ENCODE data around the gene ZBTB2. TPM values are rescaled to one million over a fixed set of nuclear protein-coding genes. Genes with fewer than 3 reads are reported as not detected.

The ZBTB2 gene
- total RNA-seq, 1 experiment from 2014 or later, result 14.3 TPM

DNA sequence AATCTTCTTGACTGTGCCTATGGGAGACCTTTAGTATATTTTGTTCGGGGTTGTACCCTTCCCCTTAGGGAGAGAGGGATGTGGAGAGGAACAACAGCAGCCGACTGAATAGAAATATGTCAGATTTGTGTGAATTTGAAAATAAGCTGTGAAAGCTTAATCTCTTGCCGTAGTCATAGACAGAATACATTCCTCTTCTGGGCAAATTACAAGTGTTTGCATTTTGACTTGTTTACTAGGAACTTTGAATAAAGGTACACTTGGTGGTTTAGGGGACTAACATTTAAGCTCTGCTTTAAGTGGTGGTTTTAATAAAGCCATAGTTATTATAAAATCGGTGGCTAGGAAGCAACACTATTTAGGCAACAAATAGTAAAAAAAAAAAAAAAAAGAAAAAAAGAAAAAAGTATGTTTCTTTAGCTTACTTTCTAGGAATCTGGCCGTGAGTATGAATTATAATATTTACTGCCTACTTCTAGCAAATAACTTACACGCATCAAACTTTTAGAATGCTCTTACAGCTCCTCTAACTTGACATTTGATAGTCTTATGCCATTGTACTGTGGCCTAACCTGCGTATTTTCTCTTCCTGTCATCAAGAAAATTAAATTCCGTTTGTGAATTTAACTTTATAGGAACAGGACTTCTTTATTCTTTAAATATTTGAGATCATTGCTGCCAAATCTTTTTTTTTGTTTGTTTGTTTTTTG, 65.1 kb downstream of the ZBTB2 start (continued):
- TF ChIP-seq AFF4 (CRISPR knock-in tag; IDR thresholded peaks at IDR 0.05; ENCODE audit: borderline replicate concordance) (no peak), KAT7 (CRISPR knock-in tag; IDR thresholded peaks at IDR 0.05; ENCODE audit: borderline replicate concordance) (no peak), HMGXB4 (CRISPR knock-in tag; IDR thresholded peaks at IDR 0.05) (no peak), MYBL2 (CRISPR knock-in tag; IDR thresholded peaks at IDR 0.05) (no peak), ZNF121 (CRISPR knock-in tag; IDR thresholded peaks at IDR 0.05) (no peak), PRRX2 (CRISPR knock-in tag; IDR thresholded peaks at IDR 0.05) (no peak), TP53 (CRISPR knock-in tag; IDR thresholded peaks at IDR 0.05) (no peak)
- TF ChIP-seq, protein P1, sequence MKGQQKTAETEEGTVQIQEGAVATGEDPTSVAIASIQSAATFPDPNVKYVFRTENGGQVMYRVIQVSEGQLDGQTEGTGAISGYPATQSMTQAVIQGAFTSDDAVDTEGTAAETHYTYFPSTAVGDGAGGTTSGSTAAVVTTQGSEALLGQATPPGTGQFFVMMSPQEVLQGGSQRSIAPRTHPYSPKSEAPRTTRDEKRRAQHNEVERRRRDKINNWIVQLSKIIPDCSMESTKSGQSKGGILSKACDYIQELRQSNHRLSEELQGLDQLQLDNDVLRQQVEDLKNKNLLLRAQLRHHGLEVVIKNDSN (CRISPR knock-in tag; IDR thresholded peaks at IDR 0.05), result no peak
- TF ChIP-seq, protein P2, sequence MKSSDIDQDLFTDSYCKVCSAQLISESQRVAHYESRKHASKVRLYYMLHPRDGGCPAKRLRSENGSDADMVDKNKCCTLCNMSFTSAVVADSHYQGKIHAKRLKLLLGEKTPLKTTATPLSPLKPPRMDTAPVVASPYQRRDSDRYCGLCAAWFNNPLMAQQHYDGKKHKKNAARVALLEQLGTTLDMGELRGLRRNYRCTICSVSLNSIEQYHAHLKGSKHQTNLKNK (CRISPR knock-in tag; IDR thresholded peaks at IDR 0.05), result no peak

DNA sequence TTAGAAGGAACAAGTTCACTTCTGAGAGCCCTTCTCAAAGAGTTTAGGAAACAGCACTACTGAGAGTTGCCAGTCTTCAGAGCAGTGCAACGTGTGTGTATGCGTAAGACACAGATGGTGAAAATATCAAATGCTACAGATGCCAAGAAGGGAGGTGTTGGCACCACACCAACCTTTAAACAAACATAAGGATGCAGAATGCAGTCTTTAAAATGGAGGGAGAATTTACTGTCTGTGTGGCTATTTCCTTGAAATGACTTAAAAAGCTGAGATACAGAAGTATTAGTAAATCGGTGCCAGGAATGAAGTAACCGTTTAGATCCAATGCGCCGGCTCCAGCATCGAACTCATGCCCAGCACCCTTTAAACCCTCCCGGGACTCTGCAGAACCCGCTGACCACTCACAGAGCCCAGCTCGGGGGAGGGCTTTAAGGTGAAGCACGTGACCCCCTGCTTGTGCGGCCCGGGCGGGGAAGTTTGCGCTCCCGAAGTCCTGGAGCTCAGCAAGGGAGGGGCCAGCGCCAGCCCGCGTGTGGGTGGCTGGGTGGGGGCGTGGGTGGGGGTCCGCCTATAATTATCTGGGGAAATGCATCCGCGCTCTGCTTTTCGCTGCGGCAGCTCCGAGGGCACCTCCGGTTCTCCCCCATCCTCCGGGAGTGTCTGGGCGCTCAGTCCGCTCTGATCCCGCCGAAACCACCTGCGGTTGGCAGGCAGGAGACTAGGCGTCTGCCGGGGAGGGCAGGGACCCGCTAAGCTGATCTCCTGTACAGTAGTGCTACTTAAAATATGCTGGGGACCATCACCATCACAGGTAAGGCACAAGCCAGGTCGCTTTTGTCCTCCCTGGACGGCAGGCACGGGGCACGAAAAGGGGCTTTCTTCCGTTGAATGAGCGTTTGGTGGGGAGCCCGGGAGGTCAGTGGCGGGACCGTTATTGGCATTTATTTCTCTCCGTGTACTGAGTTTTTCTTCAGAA, 66.0 kb downstream of the ZBTB2 start:
- H3K27me3 Mint-ChIP-seq (ENCODE audit: low read depth), result peaks cover 12% of the 10 kb centered on the region; the same call in 1 of the 2 replicates

More for the DNA sequence above, 66.0 kb downstream of the ZBTB2 start:
- Mint-ChIP-seq H3K4me1 (peaks cover 24% of the 10 kb centered on the region), H3K9me3 (no peaks in the 10 kb centered on the region; the same call in 1 of the 2 replicates), H3K27ac (no peak overlapping the region; the same call in 1 of the 2 replicates), H3K36me3 (0 out of 2 replicates have a peak, but pooled peaks cover 3% of the 10 kb centered on the region), H3K4me3 (peak overlapping the region; percentile 76)
- POLR2A ChIA-PET, result interaction anchor here (1.3 to 2.6 kb wide), 2 partner anchors 65 to 85 kb away, joined by 4 to 18 read pairs; partner anchors contain the start of gene AKAP12
- CTCF ChIA-PET, result interaction anchor here (0.6 to 4.2 kb wide), 25 partner anchors 9 to 1976 kb away, joined by 3 to 93 read pairs (median 5); partner anchors contain the start of gene AKAP12
- ATAC-seq (peak; percentile 69), DNase-seq (ENCODE audit: low spot score) (peak; percentile 58)
- TF ChIP-seq, protein P3, sequence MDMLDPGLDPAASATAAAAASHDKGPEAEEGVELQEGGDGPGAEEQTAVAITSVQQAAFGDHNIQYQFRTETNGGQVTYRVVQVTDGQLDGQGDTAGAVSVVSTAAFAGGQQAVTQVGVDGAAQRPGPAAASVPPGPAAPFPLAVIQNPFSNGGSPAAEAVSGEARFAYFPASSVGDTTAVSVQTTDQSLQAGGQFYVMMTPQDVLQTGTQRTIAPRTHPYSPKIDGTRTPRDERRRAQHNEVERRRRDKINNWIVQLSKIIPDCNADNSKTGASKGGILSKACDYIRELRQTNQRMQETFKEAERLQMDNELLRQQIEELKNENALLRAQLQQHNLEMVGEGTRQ (CRISPR knock-in tag; IDR thresholded peaks at IDR 0.05), result peak; percentile 81
- TF ChIP-seq, protein P1 (CRISPR knock-in tag; IDR thresholded peaks at IDR 0.05), result peak; percentile 73; the same call in 1 of the 2 replicates
- TF ChIP-seq ZNF121 (CRISPR knock-in tag; IDR thresholded peaks at IDR 0.05), result no peak
